Skeletal muscle cell (primary cell): ENCODE results near the gene VRK1.

Source experiments
- DNase-seq: peaks from one replicate; pipeline ENCODE4 v3.0.0-alpha.2; 2010; ENCODE audit warnings: low read depth
- H3K4me3 ChIP-seq: 2 replicates; pipeline ENCODE4 v1.5.1; 2011; ENCODE audit warnings: low read depth, mild to moderate bottlenecking, control low read depth, low read length, moderate library complexity

The VRK1 gene

DNA sequence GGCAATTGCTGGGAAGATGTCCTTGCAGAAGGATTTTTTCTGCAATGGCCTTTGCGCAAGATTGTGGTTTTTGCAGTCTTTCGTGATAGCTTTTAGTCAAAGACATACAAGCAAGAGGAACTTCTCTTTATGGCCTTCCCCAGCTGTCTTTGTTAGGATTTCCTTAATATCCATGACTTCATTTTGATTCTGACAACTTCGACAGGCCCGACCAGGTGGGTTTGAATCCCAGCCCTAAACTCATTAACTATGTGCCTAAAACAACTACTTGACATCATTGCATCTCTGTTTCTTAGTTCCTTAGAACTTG is 13.3 kb upstream of the VRK1 start:
- no peak overlapping the region for H3K4me3 ChIP-seq
- no peak for DNase-seq

DNA sequence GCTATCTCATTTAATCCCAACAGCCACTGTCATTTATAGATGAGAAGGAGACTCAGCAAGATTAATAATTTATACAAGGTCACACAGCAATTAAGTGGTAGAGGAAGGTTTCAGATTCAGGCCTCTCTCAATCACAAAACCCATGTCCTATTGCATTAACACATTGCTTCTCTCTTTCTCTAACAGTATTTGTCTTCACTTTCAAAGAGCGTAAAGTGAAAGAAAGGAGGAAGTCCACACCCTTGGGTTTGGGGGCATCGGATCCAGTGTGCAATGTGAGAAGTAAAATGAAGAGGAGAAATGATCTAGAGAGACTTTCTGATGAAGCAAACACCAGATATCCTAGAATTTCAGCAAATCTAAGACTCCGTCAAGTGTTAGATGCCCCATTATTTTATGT is 7.0 kb upstream of the VRK1 start:
- DNase-seq, result no peak

GRCh38 chr14:96790706-96791105 is 6.5 kb upstream of the VRK1 start:
- no peak overlapping the region for H3K4me3 ChIP-seq
- DNase-seq, result no peak

More for the DNA sequence above, 7.0 kb upstream of the VRK1 start:
- H3K4me3 ChIP-seq, result no peak overlapping the region

- no peak for DNase-seq
Measured at GRCh38 chr14:96792003-96792402, 5.2 kb upstream of the VRK1 start.

DNA sequence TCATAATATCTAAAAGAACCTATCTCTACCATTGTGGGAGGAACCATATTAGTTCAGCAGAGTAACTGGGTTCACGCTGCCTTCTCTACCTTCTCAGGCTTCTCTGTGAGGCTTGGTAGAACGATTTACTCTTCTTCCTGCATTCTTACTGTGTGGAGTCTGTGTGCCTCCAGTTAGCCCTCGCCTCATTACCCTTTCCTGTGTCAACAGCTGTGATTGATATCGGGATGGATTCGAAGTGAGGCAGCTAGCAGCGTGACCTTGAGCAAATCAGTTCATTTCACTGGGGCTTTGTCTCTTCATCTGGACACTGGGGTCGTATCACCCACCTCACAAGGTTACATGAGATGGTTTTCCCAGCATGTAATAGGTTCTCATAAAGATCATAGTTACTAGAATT is 4.6 kb upstream of the VRK1 start:
- DNase-seq, result no peak

More at GRCh38 chr14:96792003-96792402, 5.2 kb upstream of the VRK1 start:
- no peak overlapping the region for H3K4me3 ChIP-seq

DNA sequence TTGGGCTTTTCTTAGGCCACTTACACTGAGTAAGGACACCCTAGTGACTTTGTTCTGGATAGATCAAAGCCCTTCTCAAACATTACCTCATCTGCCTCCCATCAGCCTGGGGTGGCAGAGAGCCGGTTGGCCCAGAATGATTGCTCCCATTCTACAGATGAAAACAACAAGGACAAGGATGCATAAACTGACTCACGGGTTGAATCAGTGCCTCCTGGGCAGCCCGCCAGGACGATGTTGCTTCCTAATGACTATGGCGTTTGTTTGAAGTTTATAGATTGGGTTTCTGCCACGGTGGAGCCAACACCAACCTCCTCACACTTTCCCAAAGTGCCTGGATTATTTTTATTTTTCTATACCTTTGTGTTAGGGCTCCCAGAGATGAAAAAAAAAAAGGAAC is 3.6 kb upstream of the VRK1 start:
- H3K4me3 ChIP-seq, result no peak overlapping the region

More for the DNA sequence above, 4.6 kb upstream of the VRK1 start:
- H3K4me3 ChIP-seq, result no peak overlapping the region

GRCh38 chr14:96795109-96795828 is 1.9 kb upstream of the VRK1 start:
- no peak for DNase-seq
- H3K4me3 ChIP-seq, result no peak overlapping the region

More for the DNA sequence above, 3.6 kb upstream of the VRK1 start:
- no peak for DNase-seq

DNA sequence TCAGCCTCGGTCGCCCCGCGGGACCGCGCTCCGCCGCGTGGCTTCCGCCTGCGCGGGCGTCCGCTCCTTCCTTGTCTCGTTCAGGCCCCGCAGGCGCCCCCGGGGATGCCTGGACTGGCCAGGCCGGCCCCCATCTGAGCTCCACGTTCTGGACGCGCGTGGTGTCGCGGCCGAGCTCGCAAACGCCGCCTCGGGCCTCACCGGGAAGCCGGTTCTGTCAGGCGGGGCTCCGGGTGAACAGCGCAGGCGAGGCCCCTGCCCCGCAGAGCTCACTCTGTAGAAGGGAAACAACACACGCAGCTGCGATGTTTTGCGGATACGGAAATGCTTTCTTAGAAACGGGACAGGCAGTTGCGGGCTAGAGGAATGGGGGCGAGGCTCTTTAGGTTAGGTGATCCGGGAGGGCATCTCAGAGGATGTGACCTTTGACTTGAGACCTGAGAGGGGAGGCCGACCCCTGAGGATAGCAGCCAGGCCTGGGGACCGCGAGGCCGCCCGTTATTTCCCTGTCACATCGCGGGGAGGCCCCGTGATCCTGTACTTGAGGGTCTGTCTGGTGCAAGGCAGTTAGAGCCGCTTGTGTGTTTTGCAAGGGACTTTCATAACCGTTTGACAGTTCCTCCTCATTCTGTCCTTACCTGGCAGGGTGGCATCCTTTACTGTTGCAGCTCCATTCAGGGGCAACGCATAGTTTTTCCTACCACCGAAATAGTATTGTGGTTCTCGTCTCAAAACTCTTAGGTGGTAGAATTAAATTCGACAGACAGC is 584 bp downstream of the VRK1 start:
- peak overlapping the region; percentile 78 for H3K4me3 ChIP-seq
- DNase-seq, result no peak

DNA sequence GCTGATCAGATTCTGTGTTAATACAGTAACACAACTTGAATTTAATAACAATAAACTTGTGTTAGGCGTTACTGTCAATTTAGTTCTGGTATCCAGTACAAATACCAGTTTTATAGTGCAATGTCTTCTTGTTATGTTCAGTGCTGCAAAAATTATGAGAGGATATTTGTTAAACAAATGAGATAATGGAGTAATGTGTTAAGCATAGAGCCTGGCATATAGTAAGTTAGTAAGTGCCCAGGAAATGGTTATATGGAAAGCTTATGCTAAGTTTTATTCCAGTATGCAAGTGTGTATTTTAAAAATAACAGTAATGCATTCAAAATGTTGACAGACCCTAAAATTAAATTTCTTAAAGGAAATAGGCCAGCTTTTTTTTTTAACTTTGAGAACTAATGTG is 1.8 kb downstream of the VRK1 start:
- DNase-seq, result no peak
- H3K4me3 ChIP-seq, result no peak overlapping the region

- H3K4me3 ChIP-seq, result no peak overlapping the region
- DNase-seq, result no peak
Measured at GRCh38 chr14:96799489-96800054, 2.4 kb downstream of the VRK1 start.

GRCh38 chr14:96801931-96802330 is 4.7 kb downstream of the VRK1 start:
- DNase-seq, result no peak

GRCh38 chr14:96802963-96803362 is 5.8 kb downstream of the VRK1 start:
- DNase-seq, result no peak
- no peak overlapping the region for H3K4me3 ChIP-seq

More at GRCh38 chr14:96801931-96802330, 4.7 kb downstream of the VRK1 start:
- H3K4me3 ChIP-seq, result no peak overlapping the region

GRCh38 chr14:96803958-96804357 is 6.8 kb downstream of the VRK1 start:
- no peak overlapping the region for H3K4me3 ChIP-seq
- DNase-seq, result no peak

DNA sequence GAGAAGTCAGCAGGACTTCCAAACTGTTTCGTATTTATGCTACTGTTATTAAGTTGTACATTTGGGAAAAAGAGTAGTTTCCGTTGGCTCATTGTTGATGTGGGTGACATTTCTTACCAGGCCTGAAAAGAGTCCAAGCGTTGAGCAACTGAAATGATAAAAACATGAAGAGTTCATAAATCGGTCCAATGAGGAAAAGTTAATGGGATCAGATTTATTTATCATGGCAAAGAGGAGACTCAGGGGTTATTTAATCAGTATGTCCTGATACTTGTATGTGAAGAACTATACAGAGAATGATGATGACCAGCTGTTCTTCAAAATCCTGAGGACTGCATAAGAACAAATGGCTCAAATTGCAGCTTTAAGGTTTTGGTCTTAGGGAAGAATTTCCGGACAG is 7.7 kb downstream of the VRK1 start:
- no peak overlapping the region for H3K4me3 ChIP-seq
- no peak for DNase-seq

DNA sequence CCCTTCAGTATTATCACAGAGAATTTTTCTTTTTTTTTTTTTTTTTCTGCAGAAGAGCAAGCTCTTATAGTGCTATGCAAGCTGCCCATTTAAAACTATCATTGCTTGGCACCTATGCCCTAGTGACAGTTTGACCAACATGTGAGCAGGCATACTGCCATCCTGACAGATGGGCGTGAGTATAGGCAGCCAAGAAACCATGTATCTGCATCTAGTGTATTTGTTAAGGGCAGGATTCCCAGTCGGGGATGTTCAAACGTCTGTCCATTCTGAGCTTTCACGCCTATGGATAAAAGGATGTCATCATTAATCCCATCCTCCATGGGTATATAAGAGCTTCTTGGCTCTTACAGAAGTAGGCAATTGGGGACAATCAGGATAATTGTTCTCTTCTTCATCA is 8.8 kb downstream of the VRK1 start:
- H3K4me3 ChIP-seq, result no peak overlapping the region
- DNase-seq, result no peak

GRCh38 chr14:96806836-96807235 is 9.7 kb downstream of the VRK1 start:
- no peak for DNase-seq
- no peak overlapping the region for H3K4me3 ChIP-seq

GRCh38 chr14:96808619-96809406 is 11.6 kb downstream of the VRK1 start:
- DNase-seq, result no peak
- no peak overlapping the region for H3K4me3 ChIP-seq

- peak; percentile 41 for DNase-seq
- H3K4me3 ChIP-seq, result no peak overlapping the region
Measured at GRCh38 chr14:96811265-96811664, 14.1 kb downstream of the VRK1 start.

DNA sequence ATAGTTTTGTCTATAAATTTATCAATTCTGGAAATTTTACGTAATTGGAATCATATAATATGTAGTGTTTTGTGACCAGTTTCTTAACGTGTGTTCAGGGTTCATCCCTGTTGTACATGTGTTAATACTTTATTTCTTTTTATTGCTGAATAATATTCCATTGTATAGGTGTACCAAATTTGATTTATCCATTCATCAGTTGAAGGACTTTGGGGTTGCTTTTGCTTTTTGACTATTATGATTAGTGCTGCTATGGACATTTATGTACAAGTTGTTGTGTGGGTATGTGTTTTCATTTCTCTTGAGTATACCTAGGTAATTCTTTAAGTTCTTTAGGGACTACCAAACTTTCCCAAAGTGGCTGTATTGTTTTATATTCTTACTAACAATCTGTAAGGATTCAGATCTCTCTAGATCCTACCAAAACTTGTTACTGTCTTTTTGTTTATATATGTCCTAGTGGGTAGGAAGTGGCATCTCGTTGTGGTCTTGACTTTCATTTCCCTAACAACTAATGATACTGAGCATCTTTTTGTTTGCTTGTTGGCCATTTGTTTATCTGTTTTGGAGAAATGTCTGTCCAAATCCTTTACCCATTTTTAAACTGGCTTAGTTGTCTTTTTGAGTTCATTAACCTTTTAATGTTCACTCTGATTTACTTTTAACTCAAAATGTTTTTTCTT is 14.9 kb downstream of the VRK1 start:
- H3K4me3 ChIP-seq, result no peak overlapping the region
- DNase-seq, result no peak
